NCI-H1436 (cell line): ENCODE data around the gene ASPHD2.
A peak's percentile ranks its signal among the peaks of the same experiment; 100 is the strongest.

ENCODE experiments used
- DNase-seq: peaks from one replicate; lab custom pipeline; 2025; lab: John Stamatoyannopoulos, UW

ASPHD2 gene

DNA sequence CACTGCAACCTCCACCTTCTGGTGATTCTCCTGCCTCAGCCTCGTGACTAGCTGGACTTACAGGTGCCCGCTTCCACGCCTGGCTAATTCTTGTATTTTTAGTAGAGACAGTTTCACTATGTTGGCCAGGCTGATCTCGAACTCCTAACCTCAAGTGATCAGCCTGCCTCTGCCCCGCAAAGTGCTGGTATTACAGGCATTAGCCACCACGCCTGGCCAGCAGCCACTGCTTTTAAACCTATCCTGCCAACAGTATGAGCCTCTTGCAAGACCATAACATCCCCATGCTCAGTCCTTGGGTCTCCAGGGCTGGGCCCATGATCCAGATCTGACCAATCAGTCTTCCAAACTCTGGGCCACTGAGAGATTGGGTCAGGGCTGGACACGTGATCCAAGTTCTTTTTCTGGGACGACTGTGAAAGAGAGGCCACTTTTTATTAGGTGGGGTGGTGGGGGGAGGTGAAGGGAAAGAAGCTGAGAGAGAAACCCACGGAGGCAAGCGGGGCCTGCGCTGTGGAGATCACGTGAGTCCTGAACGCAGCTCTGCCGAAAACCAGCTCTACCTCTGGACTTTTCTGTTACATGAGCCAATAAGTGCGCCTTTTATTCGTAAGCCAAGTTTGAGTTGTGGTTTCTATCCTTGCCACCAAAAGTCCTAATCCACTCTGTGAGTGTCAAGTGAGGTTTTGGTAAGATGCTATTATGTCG is 17.9 kb downstream of the ASPHD2 start:
- no peak for DNase-seq

DNA sequence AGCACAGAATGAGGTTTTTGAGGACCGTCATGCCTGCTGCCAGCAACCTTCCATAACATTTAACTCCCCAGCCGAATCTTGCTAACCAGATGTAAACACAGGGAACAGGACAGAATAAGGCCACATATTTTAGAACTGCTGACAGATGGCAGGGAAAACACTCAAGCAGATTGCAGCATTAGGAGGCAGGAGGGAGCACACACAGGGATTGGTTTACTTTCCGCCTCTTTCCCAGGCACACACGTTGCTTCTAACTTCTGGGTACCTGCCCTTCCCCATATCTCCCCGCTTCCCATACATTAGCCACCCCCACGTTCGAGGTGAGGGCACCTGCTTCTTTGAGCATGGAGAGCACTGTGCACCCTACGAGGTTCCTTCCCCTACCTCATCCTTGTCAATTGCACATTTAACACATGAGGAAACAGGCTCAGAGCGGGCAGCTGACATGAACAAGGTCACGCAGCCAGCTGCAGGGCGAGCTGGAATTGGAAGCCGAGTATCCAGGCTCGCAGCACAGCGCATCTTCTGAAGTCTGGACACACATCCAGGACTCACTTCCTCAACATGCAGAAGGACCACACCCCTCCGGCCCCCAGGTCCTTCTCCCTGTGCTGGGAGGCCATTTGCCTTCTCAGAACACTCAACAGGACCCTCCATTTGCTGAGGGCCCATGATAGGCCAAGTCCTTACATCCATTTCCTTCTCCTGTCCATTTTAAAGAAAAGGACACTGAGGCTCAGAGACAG is 18.7 kb downstream of the ASPHD2 start:
- no peak for DNase-seq

DNA sequence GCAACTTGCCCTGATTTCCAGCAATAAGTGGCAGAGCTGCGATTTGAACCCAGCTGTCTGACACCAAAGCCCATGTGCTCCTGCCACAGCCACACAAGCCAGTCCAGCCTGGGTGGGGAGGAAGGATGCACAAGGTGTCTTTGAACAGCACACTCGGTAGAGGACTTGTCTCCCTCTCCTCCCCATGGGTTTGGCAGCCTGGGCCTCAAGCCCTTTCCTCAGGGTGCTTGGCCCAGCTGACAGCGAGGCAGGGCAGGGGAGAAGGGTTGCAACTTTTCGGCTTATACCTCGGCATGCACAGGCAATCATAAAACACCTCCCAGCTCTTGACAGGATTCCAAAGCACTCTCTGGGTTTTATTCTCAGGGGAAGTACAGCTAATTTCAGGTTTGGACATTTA is 19.3 kb downstream of the ASPHD2 start:
- DNase-seq = no peak

GRCh38 chr22:26448941-26449340 is 19.9 kb downstream of the ASPHD2 start:
- no peak for DNase-seq

DNA sequence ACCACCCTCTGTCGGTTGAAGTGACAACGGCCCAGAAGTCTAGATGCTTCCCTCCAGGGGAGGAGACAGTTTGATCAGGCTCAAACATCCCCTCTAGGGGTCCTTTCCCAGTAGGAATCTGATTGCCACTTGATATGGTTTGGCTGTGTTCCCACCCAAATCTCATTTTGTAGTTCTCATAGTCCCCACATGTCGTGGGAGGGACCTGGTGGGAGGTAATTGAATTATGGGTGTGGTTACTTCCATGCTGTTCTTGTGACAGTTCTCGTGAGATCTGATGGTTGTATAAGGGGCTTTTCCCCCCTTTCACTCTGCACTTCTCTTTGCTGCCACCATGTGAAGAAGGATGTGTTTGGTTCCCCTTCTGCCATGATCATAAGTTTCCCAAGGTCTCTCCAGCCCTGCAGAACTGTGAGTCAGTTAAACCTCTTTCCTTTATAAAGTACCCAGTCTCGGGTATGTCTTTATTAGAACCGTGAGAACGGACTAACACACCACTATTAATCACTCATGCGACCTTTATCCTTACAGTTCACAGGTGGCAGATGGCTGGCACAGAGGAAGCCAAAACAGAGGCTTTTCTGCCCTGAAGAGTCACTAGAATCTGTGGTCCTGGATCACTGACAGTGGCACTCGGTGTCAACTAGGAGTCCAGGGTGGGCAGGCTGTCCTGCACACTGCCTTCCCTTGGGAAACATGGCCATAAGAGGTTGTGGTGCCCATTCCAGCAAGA is 21.6 kb downstream of the ASPHD2 start:
- no peak for DNase-seq

DNA sequence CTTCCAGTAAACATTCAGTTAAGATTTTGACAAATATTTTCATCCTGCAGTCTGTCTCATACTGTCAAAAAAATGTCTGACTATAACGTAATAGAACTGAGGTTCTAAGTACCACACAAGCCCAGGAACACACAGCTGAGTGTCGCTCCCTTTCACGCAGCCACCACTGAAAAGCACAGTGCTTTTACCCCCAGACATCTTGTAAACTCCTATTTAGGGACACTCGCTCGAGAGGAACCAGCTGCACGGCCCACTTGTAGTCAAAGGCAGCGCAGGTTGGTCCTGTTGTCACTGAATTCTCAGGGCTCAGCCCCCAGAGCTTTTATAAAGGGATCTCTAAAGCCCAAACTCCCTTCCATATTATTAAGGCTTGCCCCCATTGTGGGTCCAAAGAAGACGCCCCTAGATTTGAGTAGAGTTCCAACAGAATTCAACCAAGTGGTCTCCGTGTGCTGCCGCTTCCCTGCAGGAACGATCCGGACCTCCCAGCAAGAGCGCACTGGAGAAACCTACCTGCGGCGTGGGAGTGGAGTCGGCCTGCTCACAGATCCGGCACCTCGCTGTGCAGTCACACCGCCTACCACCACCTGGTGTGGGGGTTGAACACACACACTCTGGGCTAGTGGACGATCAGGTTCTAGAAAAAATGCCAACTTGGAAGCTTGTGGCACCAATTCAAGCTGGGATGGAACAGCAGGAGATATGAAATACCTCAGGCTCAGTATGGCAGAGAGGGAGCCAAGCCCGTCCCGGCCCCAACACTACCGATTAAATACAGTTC is 23.4 kb downstream of the ASPHD2 start:
- no peak for DNase-seq

DNA sequence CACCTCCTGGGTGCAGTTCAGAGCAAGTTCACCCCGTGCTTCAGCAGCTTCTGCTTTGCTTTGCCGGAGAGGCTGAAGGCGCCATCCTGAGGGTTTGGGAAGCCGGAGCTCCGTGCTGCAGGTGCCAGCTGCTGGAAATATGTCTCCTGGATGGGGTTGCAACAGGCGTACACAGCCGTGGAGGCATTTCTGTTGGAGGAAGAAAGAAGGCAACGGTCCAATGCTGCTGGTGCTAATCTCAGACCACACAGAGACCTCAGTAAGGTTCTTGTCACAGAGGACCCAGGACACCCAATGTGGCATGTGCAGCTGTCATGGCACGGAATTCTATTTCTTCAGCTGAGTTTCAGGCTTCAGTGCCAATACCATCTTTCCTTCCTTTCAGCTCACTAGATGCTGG is 24.2 kb downstream of the ASPHD2 start:
- DNase-seq = no peak

DNA sequence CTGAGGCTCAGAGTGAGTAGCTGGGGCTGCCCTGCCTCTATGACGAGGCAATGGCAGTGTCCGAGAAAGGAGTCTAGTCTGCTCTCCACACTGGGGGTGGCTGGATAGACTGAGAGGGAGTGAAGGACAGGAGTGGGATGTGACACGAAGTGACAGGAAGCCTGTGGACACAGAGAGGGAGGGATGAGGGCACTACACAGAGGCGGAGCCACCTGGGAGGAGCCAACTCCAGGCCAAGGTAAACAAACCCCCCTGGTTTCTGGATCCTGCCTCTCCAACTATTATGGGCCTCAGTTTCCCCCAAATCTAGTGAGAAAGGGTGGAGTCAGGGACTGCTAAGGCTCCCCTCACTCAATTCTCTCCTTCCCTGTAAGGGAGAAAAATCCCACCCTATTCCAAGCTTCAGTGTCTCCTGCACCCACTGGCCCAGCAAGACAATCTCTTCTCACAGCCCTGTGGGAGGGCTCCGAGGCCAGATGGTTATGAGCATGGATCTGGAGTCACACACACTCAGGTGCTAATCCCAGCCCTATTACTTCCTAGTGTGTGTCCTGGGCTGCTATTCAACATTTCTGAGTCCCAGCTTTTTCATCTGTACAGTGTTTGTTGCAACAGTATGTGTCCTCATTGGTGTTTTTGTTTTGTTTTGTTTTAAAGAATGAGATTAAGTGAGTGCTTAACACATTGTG is 24.9 kb downstream of the ASPHD2 start:
- no peak for DNase-seq

- no peak for DNase-seq
Observed at GRCh38 chr22:26457661-26458272, 28.7 kb downstream of the ASPHD2 start.

DNA sequence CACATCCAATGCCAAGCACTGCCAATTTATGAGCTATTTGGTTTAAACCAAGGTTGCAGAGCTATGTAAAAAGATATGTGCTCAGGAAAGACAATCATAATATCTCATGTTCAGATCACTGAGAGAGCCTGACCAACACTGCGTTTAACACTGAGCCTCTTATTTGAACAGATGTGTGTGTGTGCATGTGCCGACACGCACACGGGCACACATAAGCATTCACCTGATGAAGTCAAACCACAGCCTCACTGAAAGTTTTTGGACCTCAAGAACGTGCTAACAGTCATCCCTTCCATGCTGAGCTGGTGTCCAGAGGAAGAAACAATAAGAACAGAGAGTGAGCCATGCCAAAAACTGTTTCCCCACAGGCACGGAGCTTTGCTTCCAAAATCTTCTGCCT is 31.1 kb downstream of the ASPHD2 start:
- DNase-seq = no peak

- peak; percentile 29 for DNase-seq
Observed at GRCh38 chr22:26461188-26461810, 32.2 kb downstream of the ASPHD2 start.

DNA sequence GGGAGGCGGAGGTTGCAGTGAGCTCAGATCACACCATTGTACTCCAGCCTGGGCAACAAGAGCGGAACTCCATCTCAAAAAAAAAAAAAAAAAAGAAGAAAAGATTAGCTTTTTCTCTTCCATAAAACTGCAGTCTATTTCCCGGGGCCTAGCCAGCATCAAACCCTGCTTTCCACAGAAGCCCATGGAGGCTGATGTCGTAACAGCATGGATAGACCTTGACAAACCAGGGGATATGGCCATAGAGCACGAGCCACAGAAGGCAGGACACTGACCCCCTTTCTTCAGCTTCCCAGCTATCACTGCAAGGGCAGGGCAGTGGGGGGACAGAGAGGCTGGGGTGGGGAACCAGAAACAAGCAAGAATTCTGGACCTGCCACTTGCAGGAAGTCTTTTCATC is 33.0 kb downstream of the ASPHD2 start:
- DNase-seq = no peak

DNA sequence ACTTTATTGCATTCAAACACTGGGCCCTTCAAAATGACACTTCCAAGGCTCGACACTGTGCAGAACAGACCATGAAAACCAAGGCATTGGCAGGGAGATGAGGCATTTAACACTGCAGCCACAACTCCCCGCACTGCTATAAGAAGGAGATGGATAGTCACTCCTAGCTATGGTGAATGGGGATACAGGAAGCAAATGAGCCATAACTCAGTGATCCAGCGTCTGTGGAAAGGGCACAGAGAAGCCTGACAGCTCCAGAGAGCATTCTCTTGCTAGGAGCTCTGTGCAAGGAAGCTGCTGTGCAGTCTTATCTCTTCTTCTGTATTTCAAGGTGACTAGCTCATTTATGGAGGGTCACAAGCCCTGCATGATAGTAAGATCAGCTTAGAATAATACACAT is 33.6 kb downstream of the ASPHD2 start:
- DNase-seq = no peak

DNA sequence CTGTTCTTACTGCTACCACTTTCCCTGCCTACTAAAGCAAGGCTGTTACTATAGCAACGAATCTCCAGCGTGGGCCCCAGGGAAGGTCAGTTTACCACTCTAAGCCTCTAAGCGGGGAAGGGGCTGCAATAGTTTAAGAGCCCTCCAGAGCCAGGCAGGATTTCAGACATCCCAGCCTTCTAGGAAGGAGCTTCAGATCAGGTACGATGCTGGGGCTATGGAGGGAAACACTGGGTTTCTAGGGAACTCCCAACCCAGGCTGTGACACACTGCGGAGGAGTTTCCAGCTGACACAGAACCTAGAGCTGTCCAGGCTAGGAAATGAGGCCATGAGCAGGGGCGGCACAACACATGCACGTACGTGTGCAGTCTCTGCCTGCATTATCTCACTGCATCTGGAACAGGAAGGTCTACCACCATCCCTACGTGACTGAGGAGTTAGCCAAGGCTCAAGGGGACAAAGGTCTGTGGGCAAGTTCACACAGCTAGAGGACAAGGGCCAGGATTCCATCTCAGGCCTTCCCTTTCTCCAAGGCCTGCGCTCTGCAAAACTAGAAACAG is 34.1 kb downstream of the ASPHD2 start:
- no peak for DNase-seq

GRCh38 chr22:26463688-26464087 is 34.6 kb downstream of the ASPHD2 start:
- DNase-seq = no peak

GRCh38 chr22:26464312-26464711 is 35.3 kb downstream of the ASPHD2 start:
- DNase-seq = no peak

- DNase-seq = no peak
Observed at GRCh38 chr22:26466196-26466595, 37.1 kb downstream of the ASPHD2 start.

DNA sequence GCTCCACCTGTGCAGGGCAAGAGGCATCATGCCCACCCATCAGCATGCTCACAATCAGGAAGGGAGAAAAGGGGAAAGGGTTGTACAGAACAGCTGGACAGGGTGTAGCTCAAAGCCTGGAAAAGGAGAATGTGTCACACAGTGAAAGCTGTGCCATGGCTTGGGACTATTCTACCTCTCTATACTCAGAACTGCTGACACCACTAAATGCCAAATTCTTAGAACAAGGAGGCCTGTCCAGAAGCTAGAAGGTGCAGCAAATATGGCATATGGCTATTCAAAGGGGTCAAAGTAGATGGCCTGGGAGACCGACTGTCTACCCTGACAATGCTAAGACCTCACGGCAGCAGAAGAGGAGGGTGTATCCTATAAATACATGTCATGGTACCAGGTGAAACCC is 41.7 kb downstream of the ASPHD2 start:
- no peak for DNase-seq

- no peak for DNase-seq
Observed at GRCh38 chr22:26471522-26471921, 42.5 kb downstream of the ASPHD2 start.

DNA sequence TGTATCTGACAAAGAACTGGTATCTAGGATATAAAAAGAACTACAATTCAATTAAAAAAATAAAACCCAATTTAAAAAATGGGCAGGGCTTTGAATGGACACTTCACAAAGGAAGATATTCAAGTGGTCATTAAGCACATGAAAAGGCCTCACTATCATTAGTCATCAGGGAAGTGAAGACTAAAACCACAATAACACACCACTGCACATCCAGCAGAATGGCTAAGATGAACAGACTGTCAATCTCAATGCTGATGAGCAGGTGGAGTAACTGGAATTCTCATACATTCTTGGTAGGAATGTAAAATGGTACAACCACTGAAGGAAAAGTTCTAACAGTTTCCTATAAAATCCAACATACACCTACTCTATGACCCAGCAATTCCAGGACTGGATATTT is 45.6 kb downstream of the ASPHD2 start:
- DNase-seq = no peak
